ENCODE results near the gene IRF2. TPM values are rescaled to one million over a fixed set of nuclear protein-coding genes. Genes with fewer than 3 reads are reported as not detected.
A peak's percentile ranks its signal among the peaks of the same experiment; 100 is the strongest.

IRF2 gene
- total RNA-seq, 6 experiments from 2014 or later = 13.4 to 24.0 (median 19.7) TPM

DNA sequence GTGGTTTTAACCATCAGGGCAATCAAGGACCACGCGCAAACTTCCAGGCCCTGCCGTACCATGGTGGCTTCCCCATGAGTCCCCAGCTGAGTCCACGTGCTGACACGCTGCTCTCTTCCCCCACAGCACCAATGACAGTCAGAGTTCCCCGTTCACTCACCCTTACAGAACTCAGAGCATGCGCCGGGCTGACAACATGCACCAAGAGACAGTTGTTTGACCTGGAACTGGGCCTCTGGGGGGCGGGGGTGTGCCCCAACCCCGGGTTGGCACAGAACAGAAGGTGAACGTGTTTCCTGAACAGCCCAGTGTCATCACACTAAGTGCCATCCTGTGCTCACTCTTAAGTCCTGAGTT lies 29.4 kb downstream of the IRF2 start:
- H3K9me3 Mint-ChIP-seq = no peaks in the 10 kb centered on the region
- TF ChIP-seq, protein P1, sequence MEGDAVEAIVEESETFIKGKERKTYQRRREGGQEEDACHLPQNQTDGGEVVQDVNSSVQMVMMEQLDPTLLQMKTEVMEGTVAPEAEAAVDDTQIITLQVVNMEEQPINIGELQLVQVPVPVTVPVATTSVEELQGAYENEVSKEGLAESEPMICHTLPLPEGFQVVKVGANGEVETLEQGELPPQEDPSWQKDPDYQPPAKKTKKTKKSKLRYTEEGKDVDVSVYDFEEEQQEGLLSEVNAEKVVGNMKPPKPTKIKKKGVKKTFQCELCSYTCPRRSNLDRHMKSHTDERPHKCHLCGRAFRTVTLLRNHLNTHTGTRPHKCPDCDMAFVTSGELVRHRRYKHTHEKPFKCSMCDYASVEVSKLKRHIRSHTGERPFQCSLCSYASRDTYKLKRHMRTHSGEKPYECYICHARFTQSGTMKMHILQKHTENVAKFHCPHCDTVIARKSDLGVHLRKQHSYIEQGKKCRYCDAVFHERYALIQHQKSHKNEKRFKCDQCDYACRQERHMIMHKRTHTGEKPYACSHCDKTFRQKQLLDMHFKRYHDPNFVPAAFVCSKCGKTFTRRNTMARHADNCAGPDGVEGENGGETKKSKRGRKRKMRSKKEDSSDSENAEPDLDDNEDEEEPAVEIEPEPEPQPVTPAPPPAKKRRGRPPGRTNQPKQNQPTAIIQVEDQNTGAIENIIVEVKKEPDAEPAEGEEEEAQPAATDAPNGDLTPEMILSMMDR (IDR thresholded peaks at IDR 0.05) = no peak
- peaks cover 5% of the 10 kb centered on the region; the same call in 1 of the 2 replicates for H3K27me3 Mint-ChIP-seq (ENCODE audit: insufficient read depth)
- no peak overlapping the region for H3K4me3 Mint-ChIP-seq
- no peak overlapping the region for H3K27ac Mint-ChIP-seq
- peaks cover 78% of the 10 kb centered on the region for H3K4me1 Mint-ChIP-seq (ENCODE audit: low read depth)
- DNase-seq = no peak
- H3K36me3 Mint-ChIP-seq (ENCODE audit: low read depth) = peaks cover 9% of the 10 kb centered on the region; the same call in 1 of the 2 replicates

DNA sequence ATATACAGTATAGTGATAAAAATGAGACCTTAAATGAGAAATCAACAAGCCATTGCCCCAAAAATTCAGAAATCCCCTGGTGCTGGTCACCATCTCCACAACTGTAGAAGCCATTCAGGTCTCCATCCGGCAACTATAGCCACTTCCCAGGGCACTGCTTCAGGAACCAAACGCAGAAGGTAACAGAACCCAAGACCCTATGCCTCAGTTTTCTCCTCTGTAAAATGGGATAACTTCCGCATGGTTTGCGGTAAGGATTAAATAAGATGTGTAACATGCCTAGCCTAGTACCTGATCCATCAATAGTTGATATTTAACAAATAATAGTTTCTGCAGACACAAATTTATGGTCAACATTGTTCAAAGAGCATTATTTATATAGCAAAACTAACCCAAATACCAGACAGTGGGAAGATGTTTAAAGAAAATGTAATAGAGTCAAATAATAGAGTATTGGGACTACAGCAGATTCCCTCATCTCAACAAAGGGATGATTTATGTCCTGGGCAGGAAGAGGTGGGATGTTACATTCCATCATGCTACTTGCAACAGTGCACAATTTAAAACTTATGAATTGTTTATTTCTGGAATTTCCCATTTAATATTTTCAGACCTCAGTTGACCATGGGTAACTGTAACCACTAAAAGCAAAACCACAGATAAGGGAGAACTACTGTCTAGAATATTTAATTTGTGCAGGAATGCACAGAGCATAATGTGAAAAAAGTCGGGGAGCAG lies 30.0 kb downstream of the IRF2 start:
- H3K27ac Mint-ChIP-seq = no peak overlapping the region
- H3K4me1 Mint-ChIP-seq (ENCODE audit: low read depth) = peaks cover 74% of the 10 kb centered on the region
- peaks cover 5% of the 10 kb centered on the region; the same call in 1 of the 2 replicates for H3K27me3 Mint-ChIP-seq (ENCODE audit: insufficient read depth)
- H3K4me3 Mint-ChIP-seq = no peak overlapping the region
- H3K9me3 Mint-ChIP-seq = no peaks in the 10 kb centered on the region
- peaks cover 9% of the 10 kb centered on the region; the same call in 1 of the 2 replicates for H3K36me3 Mint-ChIP-seq (ENCODE audit: low read depth)
- TF ChIP-seq, protein P1 (IDR thresholded peaks at IDR 0.05) = no peak
- DNase-seq = no peak

DNA sequence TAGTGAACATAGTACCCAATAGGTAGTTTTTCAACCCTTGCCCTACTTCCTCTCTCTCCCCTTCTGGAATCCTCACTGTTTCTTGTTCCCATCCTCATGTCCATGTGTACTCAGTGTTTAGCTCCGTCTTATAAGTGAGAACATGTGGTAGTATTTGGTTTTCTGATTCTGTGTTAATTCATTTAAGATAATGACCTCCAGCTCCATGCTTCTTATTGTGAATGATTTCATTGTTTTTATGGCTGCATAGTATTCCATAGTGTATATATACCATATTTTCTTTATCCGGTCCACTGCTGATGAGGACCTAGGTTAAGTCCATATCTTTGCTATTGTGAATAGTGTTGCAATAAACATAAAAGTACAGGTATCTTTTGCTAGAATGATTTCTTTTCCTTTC lies 31.0 kb downstream of the IRF2 start:
- Mint-ChIP-seq H3K4me3 (no peak overlapping the region), H3K27me3 (ENCODE audit: insufficient read depth) (peaks cover 1% of the 10 kb centered on the region; the same call in 1 of the 2 replicates), H3K27ac (no peak overlapping the region)

DNA sequence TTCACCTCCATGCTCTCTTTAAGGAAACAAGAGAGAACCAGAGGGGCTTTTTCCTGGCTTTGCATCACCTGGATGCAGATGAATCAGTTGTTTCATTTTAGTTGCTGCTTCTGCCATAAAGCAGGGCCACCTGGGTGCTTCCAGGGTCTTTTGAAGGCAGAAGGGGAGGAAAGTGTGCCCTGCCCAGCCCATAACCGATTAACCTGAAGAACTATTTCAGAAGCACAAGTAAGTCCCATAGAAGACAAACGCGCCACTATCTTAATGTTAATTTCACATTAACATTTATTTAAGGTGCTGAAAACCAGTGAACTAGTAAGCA lies 32.1 kb downstream of the IRF2 start:
- peak overlapping the region; percentile 56 for H3K27ac Mint-ChIP-seq

More for the DNA sequence above, 31.0 kb downstream of the IRF2 start:
- Mint-ChIP-seq H3K36me3 (ENCODE audit: low read depth) (peaks cover 9% of the 10 kb centered on the region; the same call in 1 of the 2 replicates), H3K9me3 (no peaks in the 10 kb centered on the region), H3K4me1 (ENCODE audit: low read depth) (peaks cover 63% of the 10 kb centered on the region)
- no peak for DNase-seq
- TF ChIP-seq, protein P1 (IDR thresholded peaks at IDR 0.05) = no peak

DNA sequence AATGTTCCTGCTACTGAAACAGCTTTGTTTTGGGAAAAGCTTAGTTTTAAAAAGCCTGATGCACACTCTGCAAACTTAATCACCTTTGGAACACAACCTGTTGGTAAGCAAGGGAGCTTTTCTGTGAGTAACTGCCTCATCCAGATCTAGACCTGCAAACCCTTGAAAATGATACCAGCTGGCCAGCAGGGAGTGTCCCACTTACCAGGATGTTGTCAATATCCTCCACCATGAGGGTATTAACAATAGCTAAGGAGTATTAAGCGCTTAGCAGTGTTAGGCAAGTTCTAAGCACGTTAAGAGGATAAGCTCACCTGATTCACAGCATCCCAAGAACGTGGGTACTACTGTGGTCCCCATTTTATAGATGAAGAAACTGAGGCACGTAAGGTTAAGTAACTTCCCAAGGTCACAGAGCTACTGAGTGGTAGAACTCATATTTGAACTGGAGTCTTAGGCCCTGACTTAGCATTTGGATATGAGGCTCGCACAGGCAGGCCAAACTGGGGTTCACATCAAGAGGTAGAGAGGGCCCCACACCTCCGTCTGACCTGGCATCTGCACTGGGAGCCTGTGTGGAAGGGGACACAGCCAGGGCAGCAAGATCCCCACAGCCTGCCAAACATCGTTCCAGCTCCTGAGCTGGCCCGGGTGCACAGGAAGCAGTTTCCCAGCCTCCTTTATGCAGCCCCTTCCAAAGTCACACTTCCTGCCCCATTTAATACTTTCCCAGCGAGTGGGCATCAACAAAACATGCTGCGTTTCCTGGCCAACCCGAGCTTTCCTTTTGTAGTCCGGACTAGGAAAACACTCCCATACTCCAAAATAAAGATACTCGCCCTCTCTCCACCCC lies 32.7 kb downstream of the IRF2 start:
- DNase-seq = no peak
- Mint-ChIP-seq H3K36me3 (ENCODE audit: low read depth) (peaks cover 9% of the 10 kb centered on the region; the same call in 1 of the 2 replicates), H3K4me3 (no peak overlapping the region), H3K9me3 (no peaks in the 10 kb centered on the region), H3K27me3 (ENCODE audit: insufficient read depth) (peaks cover 1% of the 10 kb centered on the region; the same call in 1 of the 2 replicates), H3K4me1 (ENCODE audit: low read depth) (peaks cover 63% of the 10 kb centered on the region), H3K27ac (peak overlapping the region; percentile 56)
- TF ChIP-seq, protein P1 (IDR thresholded peaks at IDR 0.05) = no peak

More for the DNA sequence above, 32.1 kb downstream of the IRF2 start:
- Mint-ChIP-seq H3K27me3 (ENCODE audit: insufficient read depth) (peaks cover 1% of the 10 kb centered on the region; the same call in 1 of the 2 replicates), H3K4me1 (ENCODE audit: low read depth) (peaks cover 63% of the 10 kb centered on the region), H3K4me3 (no peak overlapping the region), H3K9me3 (no peaks in the 10 kb centered on the region), H3K36me3 (ENCODE audit: low read depth) (peaks cover 9% of the 10 kb centered on the region; the same call in 1 of the 2 replicates)
- TF ChIP-seq, protein P1 (IDR thresholded peaks at IDR 0.05) = no peak
- DNase-seq = no peak

Data from HFFc6 (cell line).